HG02759 (cell line): ENCODE results near the gene APC2.

ENCODE experiments used
- ATAC-seq: cut with Tn5 transposase; IDR thresholded peaks from one replicate; pipeline ENCODE4 v1.9.1; 2021; ENCODE audit warnings: mild to moderate bottlenecking, moderate library complexity; ENCODE audit not compliant: unreplicated experiment

APC2 gene

GRCh38 chr19:1446713-1447481 is 3.0 kb upstream of the APC2 start:
- no peak for ATAC-seq

- ATAC-seq, result no peak
These were observed 2.4 kb upstream of the APC2 start for GRCh38 chr19:1447504-1447903.

GRCh38 chr19:1447944-1448343 is 2.0 kb upstream of the APC2 start:
- ATAC-seq, result no peak

GRCh38 chr19:1450735-1451731 is 1.1 kb downstream of the APC2 start:
- ATAC-seq, result no peak

- no peak for ATAC-seq
These were observed 2.2 kb downstream of the APC2 start for GRCh38 chr19:1451916-1452801.

GRCh38 chr19:1452802-1453524 is 3.0 kb downstream of the APC2 start:
- no peak for ATAC-seq

GRCh38 chr19:1453525-1454364 is 3.8 kb downstream of the APC2 start:
- no peak for ATAC-seq

- ATAC-seq, result no peak
These were observed 5.0 kb downstream of the APC2 start for GRCh38 chr19:1455002-1455335.

- ATAC-seq, result no peak
These were observed 5.6 kb downstream of the APC2 start for GRCh38 chr19:1455336-1456120.

GRCh38 chr19:1456121-1456900 is 6.4 kb downstream of the APC2 start:
- no peak for ATAC-seq

- ATAC-seq, result no peak
These were observed 7.3 kb downstream of the APC2 start for GRCh38 chr19:1457031-1457739.

- ATAC-seq, result no peak
These were observed 8.0 kb downstream of the APC2 start for GRCh38 chr19:1457892-1458291.

- no peak for ATAC-seq
These were observed 9.6 kb downstream of the APC2 start for GRCh38 chr19:1459479-1459878.

GRCh38 chr19:1460033-1460995 is 10.4 kb downstream of the APC2 start:
- no peak for ATAC-seq

- ATAC-seq, result no peak
These were observed 11.9 kb downstream of the APC2 start for GRCh38 chr19:1461862-1462261.
